A549 (cell line): Measurements from ENCODE around the gene CYP19A1. TPM values are rescaled to one million over a fixed set of nuclear protein-coding genes. Genes with fewer than 3 reads are reported as not detected.

ENCODE experiments used
- ATAC-seq, 2 experiments: fragments of 200-7000 bp in 1 of 2; fragments of >200 bp in 1 of 2; cut with Nextera tagmentation in 1 of 2; cut with Tn5 transposase in 1 of 2; 3 replicates each; pipeline versions ENCODE4 v1.8.0 to v1.9.1; 2018 to 2020; ENCODE audit warnings: mild to moderate bottlenecking in 1 of 2, moderate library complexity in 1 of 2
- CTCF ChIA-PET: fragments of 300-600 bp; sonication (Branson Sonifier 250); formaldehyde crosslinking; extraction: SDS; loops from one replicate; lab custom pipeline; 2021; ENCODE audit warnings: antibody characterized with exemption, inconsistent platforms; lab: Yijun Ruan, JAX
- POLR2A ChIA-PET: fragments of 350-600 bp; formaldehyde crosslinking; extraction: SDS; loops from one replicate; lab custom pipeline; 2021; ENCODE audit warnings: antibody characterized with exemption, inconsistent platforms; lab: Yijun Ruan, JAX
- DNase-seq, 2 experiments: peaks; one replicate each; pipeline versions ENCODE4 v3.0.0 to v3.0.0-alpha.2; 2011 to 2016; ENCODE audit warnings: low read depth in 1 of 2, low spot score in 1 of 2
- FAIRE-seq: peaks from 2 replicates; lab custom pipeline; 2011; peaks lifted over from hg19 to GRCh38; lab: Jason Lieb, UNC
- H3K27ac ChIP-seq, 2 experiments: fragments of >200 bp; sonication (Bioruptor Twin); formaldehyde crosslinking; 3 replicates each; pipeline ENCODE4 v1.5.1; 2016 to 2017
- H3K4me1 ChIP-seq: fragments of >200 bp; sonication (Bioruptor Twin); formaldehyde crosslinking; 3 replicates; pipeline ENCODE4 v1.6.1; 2016
- H3K4me2 ChIP-seq: fragments of >200 bp; sonication (Bioruptor Twin); formaldehyde crosslinking; 3 replicates; pipeline ENCODE4 v1.6.1; 2016
- H3K4me3 ChIP-seq: fragments of >200 bp; sonication (Bioruptor Twin); formaldehyde crosslinking; 3 replicates; pipeline ENCODE4 v1.5.1; 2016
- H3K9me3 ChIP-seq: fragments of >200 bp; sonication (Bioruptor Twin); formaldehyde crosslinking; 3 replicates; pipeline ENCODE4 v1.6.1; 2016
- CBX2 ChIP-seq: fragments of 200-600 bp; sonication (generic); IDR thresholded peaks from 2 replicates; pipeline ENCODE4 v1.6.1; 2016; ENCODE audit warnings: low read depth, mild to moderate bottlenecking, borderline replicate concordance
- CBX8 ChIP-seq: fragments of 200-600 bp; sonication (generic); IDR thresholded peaks from 2 replicates; pipeline ENCODE4 v1.6.1; 2016
- CEBPB ChIP-seq, 2 experiments: fragments of >200 bp in 1 of 2; sonication (Bioruptor Twin) in 1 of 2; formaldehyde crosslinking in 1 of 2; IDR thresholded peaks; 2 replicates each; pipeline ENCODE4 v1.6.1; 2012 to 2016
- CHD4 ChIP-seq: fragments of 200-600 bp; sonication (generic); IDR thresholded peaks from 2 replicates; pipeline ENCODE4 v1.6.1; 2016; ENCODE audit warnings: antibody characterized with exemption, mild to moderate bottlenecking, borderline replicate concordance
- EHF ChIP-seq: fragments of 250-450 bp; sonication (Bioruptor Pico); IDR thresholded peaks from 2 replicates; pipeline ENCODE4 v1.5.0; 2020; ENCODE audit warnings: mild to moderate bottlenecking
- FOSB ChIP-seq: fragments of 250-450 bp; sonication (Bioruptor Pico); IDR thresholded peaks from 2 replicates; pipeline ENCODE4 v1.5.0; 2020; ENCODE audit warnings: mild to moderate bottlenecking, moderate library complexity
- FOSL2 ChIP-seq, 2 experiments: fragments of 450-650 bp in 1 of 2; fragments of >200 bp in 1 of 2; sonication (Bioruptor Twin) in 1 of 2; formaldehyde crosslinking; IDR thresholded peaks; 2 replicates each; pipeline versions ENCODE4 v1.5.0 to v1.6.1; 2016 to 2020; ENCODE audit warnings: mild to moderate bottlenecking in 1 of 2, moderate library complexity in 1 of 2
- FOXS1 ChIP-seq: fragments of 250-450 bp; sonication (Bioruptor Pico); IDR thresholded peaks from 2 replicates; pipeline ENCODE4 v1.5.0; 2020; ENCODE audit warnings: mild to moderate bottlenecking, moderate library complexity
- GATA3 ChIP-seq: IDR thresholded peaks from 2 replicates; pipeline ENCODE4 v1.6.1; 2012; ENCODE audit warnings: borderline replicate concordance
- HEYL ChIP-seq: fragments of 250-450 bp; sonication (Bioruptor Pico); IDR thresholded peaks from 2 replicates; pipeline ENCODE4 v1.8.0; 2021; ENCODE audit warnings: mild to moderate bottlenecking, moderate library complexity
- HOXA7 ChIP-seq: fragments of 250-450 bp; sonication (Bioruptor Pico); IDR thresholded peaks from 2 replicates; pipeline ENCODE4 v1.5.0; 2020; ENCODE audit warnings: mild to moderate bottlenecking, moderate library complexity
- HOXB13 ChIP-seq: fragments of 250-450 bp; sonication (Bioruptor Pico); IDR thresholded peaks from 2 replicates; pipeline ENCODE4 v1.5.0; 2020; ENCODE audit warnings: low read depth, mild to moderate bottlenecking, moderate library complexity
- HOXB5 ChIP-seq: fragments of 250-450 bp; sonication (Bioruptor Pico); IDR thresholded peaks from 2 replicates; pipeline ENCODE4 v1.5.0; 2020; ENCODE audit warnings: mild to moderate bottlenecking, moderate library complexity
- JUN ChIP-seq, 2 experiments: fragments of >200 bp; sonication (Bioruptor Twin); formaldehyde crosslinking; IDR thresholded peaks; 2 replicates in 1 of 2; 3 replicates in 1 of 2; pipeline ENCODE4 v1.6.1; 2016 to 2017
- JUNB ChIP-seq: fragments of >200 bp; sonication (Bioruptor Twin); formaldehyde crosslinking; IDR thresholded peaks from 2 replicates; pipeline ENCODE4 v1.6.1; 2016
- KDM1A ChIP-seq: fragments of 200-600 bp; sonication (generic); IDR thresholded peaks from 2 replicates; pipeline ENCODE4 v1.6.1; 2016; ENCODE audit warnings: low read depth, mild to moderate bottlenecking
- KDM5A ChIP-seq: fragments of 200-600 bp; sonication (generic); IDR thresholded peaks from 2 replicates; pipeline ENCODE4 v1.6.1; 2016; ENCODE audit warnings: antibody characterized with exemption, mild to moderate bottlenecking
- POLR2AphosphoS2 ChIP-seq: conservative IDR thresholded peaks from 2 replicates; pipeline ENCODE4 v1.6.1; 2012; ENCODE audit warnings: low read length, improper control_type of control experiment, inconsistent platforms
- RAD21 ChIP-seq, 2 experiments: fragments of >200 bp in 1 of 2; sonication (Bioruptor Twin) in 1 of 2; formaldehyde crosslinking in 1 of 2; IDR thresholded peaks in 1 of 2; conservative IDR thresholded peaks in 1 of 2; 2 replicates in 1 of 2; 3 replicates in 1 of 2; pipeline ENCODE4 v1.6.1; 2012 to 2018; ENCODE audit warnings: inconsistent platforms in 1 of 2
- ZC3H11A ChIP-seq: fragments of 450-650 bp; IDR thresholded peaks from 2 replicates; pipeline ENCODE4 v1.6.1; 2014; ENCODE audit warnings: antibody characterized with exemption, mild to moderate bottlenecking
- WGBS: methylation state at CpG from one replicate; pipeline ENCODE4 v1.1.6; 2017; ENCODE audit errors: missing lambda C conversion rate; 5-methylcytosine and 5-hydroxymethylcytosine counted together
- polyA plus RNA-seq, 4 experiments: library from polyadenylated mRNA; depleted of rRNA in 3 of 4; stranded (reverse); fragments of >200 nt; fragmentation: RNase III in 1 of 4; extraction: RNeasy Plus Mini Kit Qiagen cat#74134 plus additional on column Dnase treatment in 1 of 4; gene quantifications; 2 replicates in 3 of 4; 3 replicates in 1 of 4; pipeline ENCODE4 v1.2.3, GENCODE V29; 2011 to 2017
- TF ChIP-seq, protein P1 (sequence below): IDR thresholded peaks from 2 replicates; pipeline ENCODE4 v1.6.1; 2012
- TF ChIP-seq, protein P2 (sequence below): fragments of 200-600 bp; sonication (generic); IDR thresholded peaks from 2 replicates; pipeline ENCODE4 v1.6.1; 2016; ENCODE audit warnings: antibody characterized with exemption, mild to moderate bottlenecking, moderate library complexity
- TF ChIP-seq, protein P3 (sequence below): fragments of 450-650 bp; IDR thresholded peaks from 2 replicates; pipeline ENCODE4 v1.6.1; 2014; ENCODE audit warnings: antibody characterized with exemption
- TF ChIP-seq, protein P4 (sequence below): fragments of 250-450 bp; sonication (Bioruptor Pico); IDR thresholded peaks from 2 replicates; pipeline ENCODE4 v1.5.0; 2021; ENCODE audit warnings: mild to moderate bottlenecking, moderate library complexity, borderline replicate concordance
- TF ChIP-seq, protein P5 (sequence below): IDR thresholded peaks from 2 replicates; pipeline ENCODE4 v1.6.1; 2012; ENCODE audit warnings: low read depth, borderline replicate concordance

CYP19A1 gene
- polyA plus RNA-seq, 2 of the 4 experiments (the other 2 are of a cell fraction), result 0.36 TPM; not detected in 1

- CTCF ChIA-PET, result interaction anchor here (0.6 to 5.9 kb wide), 9 partner anchors 14 to 377 kb away, joined by 3 to 64 read pairs (median 4); no protein-coding TSS in a partner anchor
- POLR2A ChIA-PET, result no interaction called here
- peak; percentile 38 to 43; a peak in 2 of 6 replicates for ATAC-seq
Measured at GRCh38 chr15:51198701-51199232, 139.6 kb downstream of the CYP19A1 start.

DNA sequence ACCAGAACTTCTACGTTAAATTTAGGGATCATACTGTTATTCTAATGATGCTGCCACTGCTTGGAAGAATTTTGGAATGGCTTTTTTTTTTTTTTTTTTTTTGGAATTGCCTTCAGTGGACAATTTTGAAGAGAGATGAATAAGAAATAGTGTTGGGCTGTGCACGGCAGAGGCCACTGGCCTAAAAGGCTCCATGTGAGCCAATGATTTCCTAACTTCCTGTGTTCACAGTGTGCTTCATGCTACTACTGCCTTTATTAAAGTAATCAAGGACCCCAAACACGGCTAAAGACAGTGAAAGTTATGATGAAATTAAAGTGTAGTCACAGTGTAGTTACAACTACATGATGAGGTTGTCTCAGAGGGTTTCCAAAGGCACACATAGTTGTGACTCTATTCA lies 142.9 kb downstream of the CYP19A1 start:
- ATAC-seq, result no peak
- H3K4me2 ChIP-seq, result no peak overlapping the region
- 30% methylated on average over 3 of the region's 3 CpGs for WGBS
- TF ChIP-seq RAD21 (conservative IDR thresholded peaks at IDR 0.05 in 1 of 2, IDR thresholded peaks at IDR 0.05 in 1 of 2), result no peak
- TF ChIP-seq CEBPB (IDR thresholded peaks at IDR 0.05), result no peak
- TF ChIP-seq, protein P1, sequence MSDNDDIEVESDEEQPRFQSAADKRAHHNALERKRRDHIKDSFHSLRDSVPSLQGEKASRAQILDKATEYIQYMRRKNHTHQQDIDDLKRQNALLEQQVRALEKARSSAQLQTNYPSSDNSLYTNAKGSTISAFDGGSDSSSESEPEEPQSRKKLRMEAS, result no peak
- no peak for TF ChIP-seq EHF (CRISPR knock-in tag)
- no peak for TF ChIP-seq POLR2AphosphoS2
- TF ChIP-seq, protein P2, sequence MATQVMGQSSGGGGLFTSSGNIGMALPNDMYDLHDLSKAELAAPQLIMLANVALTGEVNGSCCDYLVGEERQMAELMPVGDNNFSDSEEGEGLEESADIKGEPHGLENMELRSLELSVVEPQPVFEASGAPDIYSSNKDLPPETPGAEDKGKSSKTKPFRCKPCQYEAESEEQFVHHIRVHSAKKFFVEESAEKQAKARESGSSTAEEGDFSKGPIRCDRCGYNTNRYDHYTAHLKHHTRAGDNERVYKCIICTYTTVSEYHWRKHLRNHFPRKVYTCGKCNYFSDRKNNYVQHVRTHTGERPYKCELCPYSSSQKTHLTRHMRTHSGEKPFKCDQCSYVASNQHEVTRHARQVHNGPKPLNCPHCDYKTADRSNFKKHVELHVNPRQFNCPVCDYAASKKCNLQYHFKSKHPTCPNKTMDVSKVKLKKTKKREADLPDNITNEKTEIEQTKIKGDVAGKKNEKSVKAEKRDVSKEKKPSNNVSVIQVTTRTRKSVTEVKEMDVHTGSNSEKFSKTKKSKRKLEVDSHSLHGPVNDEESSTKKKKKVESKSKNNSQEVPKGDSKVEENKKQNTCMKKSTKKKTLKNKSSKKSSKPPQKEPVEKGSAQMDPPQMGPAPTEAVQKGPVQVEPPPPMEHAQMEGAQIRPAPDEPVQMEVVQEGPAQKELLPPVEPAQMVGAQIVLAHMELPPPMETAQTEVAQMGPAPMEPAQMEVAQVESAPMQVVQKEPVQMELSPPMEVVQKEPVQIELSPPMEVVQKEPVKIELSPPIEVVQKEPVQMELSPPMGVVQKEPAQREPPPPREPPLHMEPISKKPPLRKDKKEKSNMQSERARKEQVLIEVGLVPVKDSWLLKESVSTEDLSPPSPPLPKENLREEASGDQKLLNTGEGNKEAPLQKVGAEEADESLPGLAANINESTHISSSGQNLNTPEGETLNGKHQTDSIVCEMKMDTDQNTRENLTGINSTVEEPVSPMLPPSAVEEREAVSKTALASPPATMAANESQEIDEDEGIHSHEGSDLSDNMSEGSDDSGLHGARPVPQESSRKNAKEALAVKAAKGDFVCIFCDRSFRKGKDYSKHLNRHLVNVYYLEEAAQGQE, result no peak
- no peak for TF ChIP-seq HOXB5 (CRISPR knock-in tag)
- POLR2A ChIA-PET, result no interaction called here
- no peak overlapping the region for H3K27ac ChIP-seq
- CTCF ChIA-PET, result interaction anchor here (1.5 to 5.9 kb wide), 4 partner anchors 8 to 32 kb away, joined by 4 to 64 read pairs (median 8); no protein-coding TSS in a partner anchor
- H3K4me1 ChIP-seq, result no peaks in the 10 kb centered on the region
- DNase-seq, result no peak
- no peak for FAIRE-seq
- no peaks in the 10 kb centered on the region for H3K9me3 ChIP-seq
- H3K4me3 ChIP-seq, result no peak overlapping the region

More at GRCh38 chr15:51198701-51199232, 139.6 kb downstream of the CYP19A1 start:
- FAIRE-seq, result no peak
- no peak for DNase-seq
- no peak overlapping the region for H3K4me3 ChIP-seq
- WGBS, result 27% methylated on average over 6 of the region's 6 CpGs
- no peaks in the 10 kb centered on the region for H3K9me3 ChIP-seq
- TF ChIP-seq, protein P3, sequence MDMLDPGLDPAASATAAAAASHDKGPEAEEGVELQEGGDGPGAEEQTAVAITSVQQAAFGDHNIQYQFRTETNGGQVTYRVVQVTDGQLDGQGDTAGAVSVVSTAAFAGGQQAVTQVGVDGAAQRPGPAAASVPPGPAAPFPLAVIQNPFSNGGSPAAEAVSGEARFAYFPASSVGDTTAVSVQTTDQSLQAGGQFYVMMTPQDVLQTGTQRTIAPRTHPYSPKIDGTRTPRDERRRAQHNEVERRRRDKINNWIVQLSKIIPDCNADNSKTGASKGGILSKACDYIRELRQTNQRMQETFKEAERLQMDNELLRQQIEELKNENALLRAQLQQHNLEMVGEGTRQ, result no peak
- TF ChIP-seq ZC3H11A, result no peak
- TF ChIP-seq, protein P4, sequence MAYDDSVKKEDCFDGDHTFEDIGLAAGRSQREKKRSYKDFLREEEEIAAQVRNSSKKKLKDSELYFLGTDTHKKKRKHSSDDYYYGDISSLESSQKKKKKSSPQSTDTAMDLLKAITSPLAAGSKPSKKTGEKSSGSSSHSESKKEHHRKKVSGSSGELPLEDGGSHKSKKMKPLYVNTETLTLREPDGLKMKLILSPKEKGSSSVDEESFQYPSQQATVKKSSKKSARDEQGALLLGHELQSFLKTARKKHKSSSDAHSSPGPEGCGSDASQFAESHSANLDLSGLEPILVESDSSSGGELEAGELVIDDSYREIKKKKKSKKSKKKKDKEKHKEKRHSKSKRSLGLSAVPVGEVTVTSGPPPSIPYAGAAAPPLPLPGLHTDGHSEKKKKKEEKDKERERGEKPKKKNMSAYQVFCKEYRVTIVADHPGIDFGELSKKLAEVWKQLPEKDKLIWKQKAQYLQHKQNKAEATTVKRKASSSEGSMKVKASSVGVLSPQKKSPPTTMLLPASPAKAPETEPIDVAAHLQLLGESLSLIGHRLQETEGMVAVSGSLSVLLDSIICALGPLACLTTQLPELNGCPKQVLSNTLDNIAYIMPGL (CRISPR knock-in tag), result no peak
- TF ChIP-seq HOXB13 (CRISPR knock-in tag), result no peak
- no peak for TF ChIP-seq HEYL
- TF ChIP-seq KDM1A, result no peak
- no peak for TF ChIP-seq KDM5A
- TF ChIP-seq JUNB, result no peak
- TF ChIP-seq EHF (CRISPR knock-in tag), result no peak
- TF ChIP-seq, protein P5, sequence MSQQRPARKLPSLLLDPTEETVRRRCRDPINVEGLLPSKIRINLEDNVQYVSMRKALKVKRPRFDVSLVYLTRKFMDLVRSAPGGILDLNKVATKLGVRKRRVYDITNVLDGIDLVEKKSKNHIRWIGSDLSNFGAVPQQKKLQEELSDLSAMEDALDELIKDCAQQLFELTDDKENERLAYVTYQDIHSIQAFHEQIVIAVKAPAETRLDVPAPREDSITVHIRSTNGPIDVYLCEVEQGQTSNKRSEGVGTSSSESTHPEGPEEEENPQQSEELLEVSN, result no peak
- no peak for TF ChIP-seq CBX2
- TF ChIP-seq POLR2AphosphoS2, result no peak
- TF ChIP-seq FOSL2 (IDR thresholded peaks at IDR 0.05), result no peak
- TF ChIP-seq FOSL2 (CRISPR knock-in tag; IDR thresholded peaks at IDR 0.05), result no peak
- no peak for TF ChIP-seq GATA3
- no peak for TF ChIP-seq CHD4
- no peak for TF ChIP-seq JUN (IDR thresholded peaks at IDR 0.05)
- TF ChIP-seq HOXA7 (CRISPR knock-in tag), result no peak
- TF ChIP-seq FOXS1, result no peak
- TF ChIP-seq CBX8, result no peak
- TF ChIP-seq FOSB (CRISPR knock-in tag), result no peak
- no peak overlapping the region for H3K27ac ChIP-seq
- 0 out of 3 replicates have a peak, but pooled peaks cover 8% of the 10 kb centered on the region for H3K4me1 ChIP-seq
- H3K4me2 ChIP-seq, result no peak overlapping the region
